HG03280 (cell line): ENCODE results near the gene PIP5KL1.

Experiments used
- ATAC-seq: cut with Tn5 transposase; IDR thresholded peaks from one replicate; pipeline ENCODE4 v1.9.1; 2021; ENCODE audit warnings: mild to moderate bottlenecking, moderate library complexity; ENCODE audit not compliant: unreplicated experiment

PIP5KL1 gene

GRCh38 chr9:127968700-127969383 lies 38.3 kb upstream of the PIP5KL1 start:
- ATAC-seq, result no peak

GRCh38 chr9:127968042-127968441 lies 37.5 kb upstream of the PIP5KL1 start:
- ATAC-seq, result no peak

DNA sequence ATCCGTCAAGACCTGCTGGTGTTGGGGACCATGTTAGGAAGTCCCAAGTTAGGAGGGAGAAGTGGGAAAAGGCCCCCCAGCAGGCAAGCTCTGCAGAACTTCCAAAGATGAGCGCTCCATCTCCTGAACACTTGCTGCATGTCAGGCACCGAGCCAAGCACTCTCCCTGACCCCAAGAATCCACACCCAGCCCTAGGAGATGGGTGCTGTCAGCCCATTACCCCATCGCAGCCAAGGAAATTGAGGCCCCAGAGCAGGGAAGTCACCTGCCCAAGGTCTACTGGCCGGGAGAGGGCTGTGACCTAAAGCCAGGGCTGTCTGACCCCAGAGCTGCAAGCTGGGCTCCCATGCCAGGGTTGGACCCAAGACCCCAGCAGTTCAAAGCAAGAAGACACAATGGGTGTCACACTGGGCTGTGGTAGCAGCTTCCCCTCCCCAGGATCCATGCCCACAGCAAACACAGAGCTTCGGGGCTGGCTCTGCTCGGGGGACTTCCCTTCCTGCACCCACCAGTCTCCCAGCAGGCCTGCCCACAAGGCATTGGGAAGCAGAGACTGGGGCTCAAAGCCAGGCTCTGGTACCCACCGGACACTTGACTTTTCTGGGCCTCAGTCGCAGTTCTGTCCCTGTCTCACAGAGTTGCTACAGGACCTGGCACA lies 36.7 kb upstream of the PIP5KL1 start:
- ATAC-seq, result no peak

DNA sequence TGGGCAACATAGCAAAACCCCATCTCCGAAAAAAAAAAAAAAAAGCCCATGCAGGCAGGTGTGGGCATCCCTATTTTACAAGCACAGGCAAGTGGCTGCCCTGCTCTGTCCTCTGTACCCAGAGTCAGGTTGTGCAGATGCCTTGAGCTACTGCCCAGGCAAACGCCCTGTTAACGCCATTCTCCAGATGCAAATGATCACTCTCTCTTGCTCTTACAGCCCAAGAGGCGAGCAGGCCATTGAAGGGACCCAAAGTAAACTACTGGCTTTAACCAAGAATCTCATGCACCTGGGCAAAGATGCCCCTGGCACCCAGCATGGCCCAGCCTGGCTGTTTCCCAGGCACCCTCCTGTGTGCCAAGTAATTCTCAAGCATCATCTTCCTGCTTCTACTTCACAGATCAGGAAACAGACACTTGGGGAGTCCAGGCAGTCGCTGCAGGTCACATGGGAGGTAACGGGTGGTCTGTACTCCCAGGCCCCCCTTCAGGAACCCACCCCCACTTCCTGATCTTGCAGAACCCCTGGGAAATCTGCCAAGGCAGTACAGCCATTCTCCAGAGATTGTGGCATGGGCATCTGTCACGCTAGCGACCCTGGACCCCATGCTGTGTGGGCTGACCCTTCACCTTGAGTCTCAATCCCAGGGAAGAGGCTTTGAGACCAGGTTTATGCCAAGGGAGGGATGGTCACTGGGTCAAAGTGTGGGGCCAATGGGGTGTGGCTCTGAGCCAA lies 36.0 kb upstream of the PIP5KL1 start:
- no peak for ATAC-seq

DNA sequence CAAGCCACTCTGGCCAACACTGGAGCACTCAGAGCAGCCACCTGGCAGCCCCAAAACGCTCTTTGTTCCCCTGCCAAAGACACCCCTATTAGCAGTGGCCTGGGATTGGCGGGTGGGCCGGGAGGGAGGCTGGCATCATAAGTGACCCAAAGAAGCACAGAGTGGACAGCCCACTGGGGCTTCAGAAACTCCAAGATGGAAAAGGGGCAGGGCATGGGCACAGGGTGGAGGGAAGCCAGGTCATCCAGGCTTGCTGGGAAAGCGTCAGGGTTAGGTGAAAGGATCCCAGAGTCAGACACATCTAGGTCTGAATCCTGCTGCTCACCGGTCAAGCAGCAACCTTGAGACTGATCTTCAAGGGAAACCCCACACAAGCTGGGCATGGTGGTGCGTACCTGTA lies 35.4 kb upstream of the PIP5KL1 start:
- no peak for ATAC-seq

- no peak for ATAC-seq
Measured at GRCh38 chr9:127963359-127964064, 32.9 kb upstream of the PIP5KL1 start.

GRCh38 chr9:127963041-127963358 lies 32.4 kb upstream of the PIP5KL1 start:
- no peak for ATAC-seq

DNA sequence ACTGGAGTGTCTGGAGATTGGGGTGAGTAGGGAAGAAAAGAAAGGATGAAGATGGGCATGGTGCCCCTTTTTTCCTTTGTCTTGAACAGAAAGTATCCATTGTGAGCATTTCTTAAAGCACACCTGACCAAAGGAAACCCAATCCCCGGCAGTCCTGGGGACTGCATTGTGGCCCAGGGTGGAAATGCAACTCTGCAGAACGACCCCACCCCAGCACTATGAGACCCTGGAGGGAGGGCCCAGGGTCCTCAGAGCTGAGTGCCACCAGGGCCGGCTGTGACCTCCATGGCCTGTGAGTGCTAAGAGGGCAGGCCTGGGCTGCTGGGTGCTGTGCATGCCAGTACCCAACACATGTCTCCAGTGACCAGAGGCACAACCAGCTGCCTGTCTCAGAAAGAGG lies 31.7 kb upstream of the PIP5KL1 start:
- no peak for ATAC-seq

DNA sequence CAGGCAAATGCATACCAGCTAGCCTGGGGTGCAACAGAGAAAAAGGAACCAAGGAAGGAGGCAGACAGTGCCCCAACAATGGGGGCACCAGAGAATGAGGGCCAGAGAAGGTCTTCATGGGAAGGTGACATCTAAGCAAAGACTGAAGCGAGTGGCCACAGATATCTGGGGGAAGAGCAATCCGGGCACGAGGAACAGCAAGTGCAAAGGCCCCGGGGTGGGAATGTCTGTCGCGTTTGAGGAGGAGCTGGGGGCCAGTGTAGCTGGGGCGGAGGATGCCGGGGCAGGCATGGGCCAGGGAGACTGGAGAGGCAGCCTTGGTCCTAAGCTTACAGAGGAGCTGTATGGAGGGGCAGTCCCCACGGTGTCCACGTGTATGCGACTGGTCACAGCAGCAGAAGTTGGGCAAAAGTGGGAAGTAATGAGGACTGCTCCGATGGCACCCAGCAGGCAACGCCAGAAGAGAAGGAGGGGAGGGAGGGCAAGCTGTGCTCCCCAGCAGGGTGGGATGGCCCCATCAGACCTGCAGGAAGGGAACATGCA lies 31.1 kb upstream of the PIP5KL1 start:
- ATAC-seq, result no peak

GRCh38 chr9:127961155-127961490 lies 30.5 kb upstream of the PIP5KL1 start:
- no peak for ATAC-seq

DNA sequence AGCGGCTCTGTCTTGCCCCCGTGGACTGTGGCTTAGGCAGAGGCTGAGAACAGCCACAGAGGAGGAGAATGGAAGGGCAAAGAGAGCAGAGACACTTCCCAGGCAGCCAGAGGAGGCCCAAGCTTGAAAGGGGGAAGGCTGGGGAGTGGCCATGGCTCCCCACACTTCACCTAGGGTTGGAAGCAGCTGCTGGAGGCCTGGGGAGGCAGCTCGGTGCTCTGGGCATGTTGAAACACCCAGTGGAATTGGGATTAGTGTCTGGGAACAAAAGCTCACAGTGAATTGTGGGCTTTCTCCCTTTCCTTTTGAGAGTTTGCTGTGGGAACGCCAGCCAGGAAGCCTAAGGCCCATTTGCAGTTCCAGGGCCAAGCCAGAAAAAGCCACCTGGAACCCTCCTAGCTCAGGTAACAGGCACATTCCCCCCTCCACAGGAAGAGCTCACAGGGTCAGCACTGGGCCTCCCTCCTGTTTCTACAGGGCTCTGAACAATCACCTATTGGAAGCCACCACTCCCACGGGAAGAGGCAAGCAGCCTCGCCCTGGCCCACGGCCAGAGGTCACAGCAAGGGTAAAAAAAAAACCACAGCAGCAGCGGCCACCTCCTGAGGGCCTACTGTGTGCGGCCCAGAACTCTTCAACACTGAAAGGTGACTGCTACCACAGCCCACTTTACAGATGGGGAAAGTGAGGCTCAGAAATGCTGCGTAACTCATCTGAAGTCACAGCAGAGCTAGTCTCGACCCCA lies 30.0 kb upstream of the PIP5KL1 start:
- no peak for ATAC-seq

DNA sequence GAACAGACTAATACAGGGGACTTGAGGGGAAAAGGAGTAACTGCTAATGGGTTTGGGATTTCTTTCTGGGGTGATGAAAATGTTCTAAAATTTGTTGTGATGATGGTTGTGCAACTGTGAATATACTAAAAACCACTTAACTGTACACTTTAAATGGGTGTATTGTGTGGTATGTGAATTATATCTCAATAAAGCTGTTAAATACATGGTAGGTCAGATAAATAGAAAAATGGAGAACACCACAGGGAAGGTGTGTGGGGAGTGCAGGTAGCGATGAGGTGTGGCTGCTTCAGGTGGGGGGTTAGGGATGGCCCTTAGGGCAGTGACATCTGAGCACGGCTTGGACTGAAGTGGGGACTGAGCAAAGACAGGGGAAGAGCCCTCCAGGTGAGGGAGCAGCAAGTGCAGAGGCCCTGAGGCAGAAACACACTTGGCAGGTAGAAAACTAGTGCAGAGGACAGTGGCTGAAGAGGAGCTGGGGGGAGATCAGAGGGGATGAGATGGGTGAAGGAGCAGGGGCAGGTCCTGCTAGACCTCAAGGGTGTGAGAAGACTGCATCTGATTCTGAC lies 29.3 kb upstream of the PIP5KL1 start:
- no peak for ATAC-seq

DNA sequence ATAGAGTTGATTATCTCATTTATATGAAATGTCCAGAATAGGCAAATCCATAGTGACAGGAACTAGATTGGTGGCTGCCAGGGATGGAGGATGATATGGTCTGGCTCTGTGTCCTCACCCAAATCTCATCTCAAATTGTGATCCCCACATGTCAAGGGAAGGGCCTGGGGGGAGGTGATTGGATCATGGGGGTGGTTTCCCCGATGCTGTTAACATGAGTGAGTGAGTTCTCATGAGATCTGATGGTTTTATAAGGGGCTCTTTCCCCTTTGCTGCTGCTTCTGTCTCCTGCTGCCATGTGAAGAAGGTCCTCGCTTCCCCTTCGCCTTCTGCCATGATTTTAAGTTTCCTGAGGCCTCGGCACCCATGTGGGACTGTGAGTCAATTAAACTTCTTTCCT lies 28.8 kb upstream of the PIP5KL1 start:
- ATAC-seq, result no peak

DNA sequence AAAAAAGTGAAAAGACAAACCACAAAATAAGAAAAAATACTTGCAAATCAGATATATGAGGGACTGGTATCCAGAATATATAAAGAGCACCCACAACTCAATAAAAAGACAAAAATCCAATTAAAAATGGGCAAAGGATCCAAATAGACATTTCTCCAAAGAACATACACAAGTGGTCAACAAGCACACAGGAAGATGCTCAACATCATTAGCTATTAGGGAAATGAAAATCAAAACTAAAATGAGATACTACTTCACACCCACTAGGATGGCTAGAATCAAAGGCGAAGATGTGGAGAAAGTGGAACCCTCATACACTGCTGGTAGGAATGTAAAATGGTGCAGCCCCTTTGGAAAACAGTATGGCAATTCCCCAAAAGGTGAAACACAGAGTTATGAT lies 28.2 kb upstream of the PIP5KL1 start:
- no peak for ATAC-seq

- peak; percentile 67 for ATAC-seq
Measured at GRCh38 chr9:127955294-127956015, 24.9 kb upstream of the PIP5KL1 start.

GRCh38 chr9:127954831-127955293 lies 24.3 kb upstream of the PIP5KL1 start:
- ATAC-seq, result no peak

GRCh38 chr9:127953768-127954505 lies 23.4 kb upstream of the PIP5KL1 start:
- no peak for ATAC-seq

GRCh38 chr9:127953154-127953553 lies 22.6 kb upstream of the PIP5KL1 start:
- ATAC-seq, result no peak
